Measurements from ENCODE around the gene FBRS. TPM values are rescaled to one million over a fixed set of nuclear protein-coding genes. Genes with fewer than 3 reads are reported as not detected.
A peak's percentile ranks its signal among the peaks of the same experiment; 100 is the strongest.

Gene FBRS
- total RNA-seq, 2 donors from 2014 or later = 42.3 to 42.5 TPM

- intact Hi-C loops (cut with DNase I) = loop anchor here in 1 of 2 donors (2.0 to 10.0 kb wide), 2 partner anchors 25 to 369 kb away; partner anchors contain the start of gene PRSS53
- peak; percentile 17 for DNase-seq (ENCODE audit: low spot score)
Observed at GRCh38 chr16:30715750-30716445, 57.7 kb downstream of the FBRS start.

DNA sequence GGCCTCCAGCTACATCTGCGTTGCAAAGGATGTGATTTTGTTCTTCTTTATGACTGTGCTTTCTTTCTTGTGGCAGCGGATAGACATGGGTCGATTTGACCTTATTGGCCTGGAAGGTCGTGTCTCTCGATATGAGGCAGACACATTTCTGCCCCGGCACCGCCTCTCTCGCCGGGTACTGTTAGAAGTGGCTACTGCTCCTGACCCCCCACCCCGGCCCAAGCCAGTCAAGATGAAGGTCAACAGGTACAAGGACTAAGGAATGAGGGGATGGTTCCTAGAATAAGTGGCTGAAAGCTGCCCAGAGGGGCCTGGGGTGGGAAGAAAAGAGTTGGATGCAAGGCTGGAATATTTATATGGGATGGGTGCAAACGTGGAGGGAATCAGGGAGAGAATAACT, 61.9 kb downstream of the FBRS start:
- intact Hi-C loops (cut with DNase I) = no loop called here
- DNase-seq (ENCODE audit: low spot score) = no peak

Other genes starting within 250 kb of the FBRS start
- gene DCTPP1, start 228.4 kb upstream of the FBRS start, total RNA-seq = 10 to 100 TPM; 15.2 to 20.1 TPM
- gene SEPHS2, start 212.6 kb upstream of the FBRS start, total RNA-seq = 10 to 100 TPM; 31.5 to 32.5 TPM
- 1 to 10 TPM; 4.6 to 8.5 TPM for gene ITGAL, start 185.7 kb upstream of the FBRS start, total RNA-seq
- 10 to 100 TPM; 21.9 to 27.3 TPM for gene ZNF768, start 131.9 kb upstream of the FBRS start, total RNA-seq
- 1 to 10 TPM; 9.6 to 9.8 TPM for gene ZNF747, start 123.6 kb upstream of the FBRS start, total RNA-seq
- 1 to 10 TPM; 6.0 to 6.5 TPM for gene ZNF764, start 100.1 kb upstream of the FBRS start, total RNA-seq
- gene ZNF688, start 86.7 kb upstream of the FBRS start, total RNA-seq = 10 to 100 TPM in 1 of 2 donors, 1 to 10 TPM in 1; 8.8 to 10.8 TPM
- 10 to 100 TPM; 10.2 to 10.5 TPM for gene ZNF785, start 72.7 kb upstream of the FBRS start, total RNA-seq
- gene ZNF689, start 48.0 kb upstream of the FBRS start, total RNA-seq = 1 to 10 TPM; 6.9 to 7.1 TPM
- gene PRR14, start 7.5 kb upstream of the FBRS start, total RNA-seq = 10 to 100 TPM; 34.5 to 38.5 TPM
- 10 to 100 TPM; 41.4 to 44.9 TPM for gene SRCAP, start 40.7 kb downstream of the FBRS start, total RNA-seq
- 10 to 100 TPM; 13.0 to 13.9 TPM for gene PHKG2, start 90.0 kb downstream of the FBRS start, total RNA-seq
- 1 to 10 TPM; 1.2 TPM for gene CFAP119, start 103.6 kb downstream of the FBRS start, total RNA-seq
- 10 to 100 TPM; 60.9 to 66.5 TPM for gene RNF40, start 103.9 kb downstream of the FBRS start, total RNA-seq
- 10 to 100 TPM; 10.1 to 11.2 TPM for gene ZNF629, start 128.8 kb downstream of the FBRS start, total RNA-seq
- 10 to 100 TPM; 33.6 to 36.3 TPM for gene BCL7C, start 235.6 kb downstream of the FBRS start, total RNA-seq
- gene CTF1, start 238.2 kb downstream of the FBRS start, total RNA-seq = 1 to 10 TPM; 5.0 to 5.2 TPM